ENCODE data around the gene LZIC.
"Not testable (repeated sequence)": the region's sequence is repeated elsewhere in the genome, so short reads cannot be mapped to it uniquely, and the experiment has no call there.

Gene LZIC

GRCh38 chr1:9957726-9958125, 14.5 kb upstream of the LZIC start:
- Histone ChIP-seq H3K36me3 (ENCODE audit: insufficient read depth, low read length) (no peaks in the 10 kb centered on the region), H3K9me3 (ENCODE audit: low read depth, low read length) (no peaks in the 10 kb centered on the region), H3K27ac (no peak overlapping the region), H3K9ac (ENCODE audit: insufficient read length) (no peak overlapping the region), H3K4me3 (no peak overlapping the region)
- no peak for TF ChIP-seq FOXP2 (optimal IDR thresholded peaks at IDR 0.05; ENCODE audit: control extremely low read depth, extremely low read length, insufficient read depth)
- no peak for TF ChIP-seq EZH2 (IDR thresholded peaks at IDR 0.05)
- TF ChIP-seq POLR2AphosphoS5 (IDR thresholded peaks at IDR 0.05; ENCODE audit: borderline replicate concordance, low read depth, low read length): no peak
- no peak for DNase-seq (ENCODE audit: low read depth, low spot score)

- no peak overlapping the region for H3K9ac ChIP-seq (ENCODE audit: insufficient read length)
These were observed 3.1 kb upstream of the LZIC start for GRCh38 chr1:9946315-9946714.

GRCh38 chr1:9942399-9942938, 722 bp downstream of the LZIC start:
- H3K36me3 ChIP-seq (ENCODE audit: insufficient read depth, low read length): peaks cover 7% of the 10 kb centered on the region; the same call in 1 of the 2 replicates
- no peak overlapping the region; the same call in 1 of the 2 replicates for H3K27ac ChIP-seq
- H3K9ac ChIP-seq (ENCODE audit: insufficient read length): peak overlapping the region; percentile 98
- no peaks in the 10 kb centered on the region for H3K9me3 ChIP-seq (ENCODE audit: low read depth, low read length)
- no peak for DNase-seq (ENCODE audit: low read depth, low spot score)
- no peak for TF ChIP-seq FOXP2 (optimal IDR thresholded peaks at IDR 0.05; ENCODE audit: control extremely low read depth, extremely low read length, insufficient read depth)
- TF ChIP-seq EZH2 (IDR thresholded peaks at IDR 0.05): no peak
- no peak for TF ChIP-seq POLR2AphosphoS5 (IDR thresholded peaks at IDR 0.05; ENCODE audit: borderline replicate concordance, low read depth, low read length)
- H3K4me3 ChIP-seq: peak overlapping the region; percentile 95

More at GRCh38 chr1:9946315-9946714, 3.1 kb upstream of the LZIC start:
- no peaks in the 10 kb centered on the region for H3K9me3 ChIP-seq (ENCODE audit: low read depth, low read length)
- no peak overlapping the region for H3K27ac ChIP-seq
- no peak overlapping the region for H3K4me3 ChIP-seq
- H3K36me3 ChIP-seq (ENCODE audit: insufficient read depth, low read length): no peaks in the 10 kb centered on the region
- no peak for TF ChIP-seq POLR2AphosphoS5 (IDR thresholded peaks at IDR 0.05; ENCODE audit: borderline replicate concordance, low read depth, low read length)
- DNase-seq (ENCODE audit: low read depth, low spot score): no peak

- DNase-seq (ENCODE audit: low read depth, low spot score): no peak
- no peak overlapping the region for H3K9ac ChIP-seq (ENCODE audit: insufficient read length)
These were observed 13.5 kb downstream of the LZIC start for GRCh38 chr1:9929431-9930385.

GRCh38 chr1:9927259-9927658, 15.9 kb downstream of the LZIC start:
- no peak overlapping the region for H3K4me3 ChIP-seq
- no peaks in the 10 kb centered on the region for H3K9me3 ChIP-seq (ENCODE audit: low read depth, low read length)
- H3K9ac ChIP-seq (ENCODE audit: insufficient read length): no peak overlapping the region
- H3K36me3 ChIP-seq (ENCODE audit: insufficient read depth, low read length): peaks cover 13% of the 10 kb centered on the region
- TF ChIP-seq FOXP2 (optimal IDR thresholded peaks at IDR 0.05; ENCODE audit: control extremely low read depth, extremely low read length, insufficient read depth): no peak
- DNase-seq (ENCODE audit: low read depth, low spot score): no peak
- H3K27ac ChIP-seq: no peak overlapping the region

More at GRCh38 chr1:9929431-9930385, 13.5 kb downstream of the LZIC start:
- TF ChIP-seq EZH2 (IDR thresholded peaks at IDR 0.05) (no peak), FOXP2 (optimal IDR thresholded peaks at IDR 0.05; ENCODE audit: control extremely low read depth, extremely low read length, insufficient read depth) (no peak), POLR2AphosphoS5 (IDR thresholded peaks at IDR 0.05; ENCODE audit: borderline replicate concordance, low read depth, low read length) (no peak)
- Histone ChIP-seq H3K4me3 (no peak overlapping the region), H3K27ac (peak overlapping the region; percentile 36; the same call in 1 of the 2 replicates), H3K9me3 (ENCODE audit: low read depth, low read length) (no peaks in the 10 kb centered on the region), H3K36me3 (ENCODE audit: insufficient read depth, low read length) (peaks cover 13% of the 10 kb centered on the region)

- peak; percentile 70; the same call in 1 of the 2 replicates for TF ChIP-seq POLR2AphosphoS5 (IDR thresholded peaks at IDR 0.05; ENCODE audit: borderline replicate concordance, low read depth, low read length)
- no peak for TF ChIP-seq EZH2 (IDR thresholded peaks at IDR 0.05)
- TF ChIP-seq FOXP2 (optimal IDR thresholded peaks at IDR 0.05; ENCODE audit: control extremely low read depth, extremely low read length, insufficient read depth): no peak
- Histone ChIP-seq H3K9ac (ENCODE audit: insufficient read length) (no peak overlapping the region), H3K9me3 (ENCODE audit: low read depth, low read length) (no peaks in the 10 kb centered on the region), H3K36me3 (ENCODE audit: insufficient read depth, low read length) (no peaks in the 10 kb centered on the region), H3K4me3 (peak overlapping the region; percentile 67), H3K27ac (peak overlapping the region; percentile 83)
- peak; percentile 95 for DNase-seq (ENCODE audit: low read depth, low spot score)
These were observed 20.8 kb downstream of the LZIC start for GRCh38 chr1:9922342-9922741.

- Histone ChIP-seq H3K36me3 (ENCODE audit: insufficient read depth, low read length) (no peaks in the 10 kb centered on the region), H3K9me3 (ENCODE audit: low read depth, low read length) (no peaks in the 10 kb centered on the region), H3K4me3 (no peak overlapping the region), H3K27ac (no peak overlapping the region), H3K9ac (ENCODE audit: insufficient read length) (no peak overlapping the region)
- TF ChIP-seq POLR2AphosphoS5 (IDR thresholded peaks at IDR 0.05; ENCODE audit: borderline replicate concordance, low read depth, low read length) (no peak), EZH2 (IDR thresholded peaks at IDR 0.05) (no peak), FOXP2 (optimal IDR thresholded peaks at IDR 0.05; ENCODE audit: control extremely low read depth, extremely low read length, insufficient read depth) (no peak)
- no peak for DNase-seq (ENCODE audit: low read depth, low spot score)
These were observed 22.6 kb downstream of the LZIC start for GRCh38 chr1:9920606-9921005.

- no peak overlapping the region for H3K4me3 ChIP-seq
- no peaks in the 10 kb centered on the region for H3K9me3 ChIP-seq (ENCODE audit: low read depth, low read length)
- no peak overlapping the region for H3K27ac ChIP-seq
- TF ChIP-seq POLR2AphosphoS5 (IDR thresholded peaks at IDR 0.05; ENCODE audit: borderline replicate concordance, low read depth, low read length): no peak
- TF ChIP-seq EZH2 (IDR thresholded peaks at IDR 0.05): no peak
- TF ChIP-seq FOXP2 (optimal IDR thresholded peaks at IDR 0.05; ENCODE audit: control extremely low read depth, extremely low read length, insufficient read depth): no peak
- DNase-seq (ENCODE audit: low read depth, low spot score): no peak
- no peak overlapping the region for H3K9ac ChIP-seq (ENCODE audit: insufficient read length)
- no peaks in the 10 kb centered on the region for H3K36me3 ChIP-seq (ENCODE audit: insufficient read depth, low read length)
These were observed 25.3 kb downstream of the LZIC start for GRCh38 chr1:9917901-9918300.

- DNase-seq (ENCODE audit: low read depth, low spot score); H3K27ac ChIP-seq; H3K36me3 ChIP-seq (ENCODE audit: insufficient read depth, low read length); H3K9me3 ChIP-seq (ENCODE audit: low read depth, low read length); H3K4me3 ChIP-seq; H3K9ac ChIP-seq (ENCODE audit: insufficient read length): not testable (repeated sequence)
These were observed 25.7 kb downstream of the LZIC start for GRCh38 chr1:9917495-9917894.

Data from SK-N-MC (cell line).